ENCODE results near the gene SAMD14. TPM values are rescaled to one million over a fixed set of nuclear protein-coding genes. Genes with fewer than 3 reads are reported as not detected.

SAMD14 gene
- total RNA-seq, 2 experiments from 2014 or later, result 0.59 TPM; not detected in 1

DNA sequence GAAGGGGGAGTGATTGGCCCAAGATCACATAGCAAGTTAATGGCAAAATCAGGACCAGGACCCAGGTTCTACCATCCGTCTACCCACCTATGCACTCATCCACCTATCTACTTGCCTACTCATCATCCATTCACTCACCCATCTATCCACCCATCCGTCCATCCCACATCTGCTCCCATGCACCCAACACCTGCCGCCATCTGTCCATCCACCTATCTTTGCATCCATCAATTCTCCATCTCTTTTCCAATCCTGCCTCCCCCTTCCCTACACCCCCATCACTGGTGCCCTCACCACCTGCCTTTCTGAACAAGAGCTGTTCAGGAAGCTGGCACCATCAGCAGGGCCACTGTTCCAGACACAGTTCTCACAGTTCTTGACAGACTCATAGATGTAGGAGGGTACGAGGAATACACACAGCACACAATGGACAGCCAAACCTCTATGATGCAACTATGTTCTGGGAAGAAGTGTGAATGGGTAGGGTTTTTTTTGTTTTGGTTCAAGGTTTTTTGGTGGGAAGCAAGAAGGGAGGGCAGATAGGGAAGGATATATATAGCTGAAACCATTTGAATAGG is 4.5 kb downstream of the SAMD14 start:
- H3K36me3 ChIP-seq (ENCODE audit: insufficient read depth, low read length), result no peaks in the 10 kb centered on the region
- no TSS peak for BruUV-seq (replicated peaks)
- no peak overlapping the region for H2AFZ ChIP-seq (ENCODE audit: low read length)
- no peaks in the 10 kb centered on the region for H3K9me2 ChIP-seq (ENCODE audit: insufficient read depth, low read length)
- intact Hi-C loops (cut with micrococcal nuclease; ENCODE audit: unreplicated experiment), result no loop called here
- no peaks in the 10 kb centered on the region for H4K20me1 ChIP-seq (ENCODE audit: insufficient read depth, low read length)
- H3K9me3 ChIP-seq (ENCODE audit: low read length), result no peaks in the 10 kb centered on the region
- H3K4me2 ChIP-seq (ENCODE audit: low read length), result no peak overlapping the region
- H3K4me1 ChIP-seq (ENCODE audit: insufficient read depth, low read length, poor library complexity, severe bottlenecking), result peaks cover 11% of the 10 kb centered on the region
- H3K27ac ChIP-seq (ENCODE audit: low read depth, low read length, poor library complexity, severe bottlenecking), result no peak overlapping the region
- ChIA-PET CTCF (ENCODE audit: unreplicated experiment) (no interaction called here), POLR2A (interaction anchor here (0.6 kb wide), 1 partner anchor 11 kb away, joined by 5 read pairs; no protein-coding TSS in a partner anchor)
- DNase-seq (ENCODE audit: low spot score), result no peak
- no peak overlapping the region for H3K4me3 ChIP-seq (ENCODE audit: low read depth, low read length, poor library complexity, severe bottlenecking)
- H3K79me2 ChIP-seq (ENCODE audit: insufficient read depth, low read depth, low read length), result no peaks in the 10 kb centered on the region
- no peak for TF ChIP-seq EZH2phosphoT487 (IDR thresholded peaks at IDR 0.05; ENCODE audit: borderline replicate concordance, low read depth, low read length)
- TF ChIP-seq, protein P1, sequence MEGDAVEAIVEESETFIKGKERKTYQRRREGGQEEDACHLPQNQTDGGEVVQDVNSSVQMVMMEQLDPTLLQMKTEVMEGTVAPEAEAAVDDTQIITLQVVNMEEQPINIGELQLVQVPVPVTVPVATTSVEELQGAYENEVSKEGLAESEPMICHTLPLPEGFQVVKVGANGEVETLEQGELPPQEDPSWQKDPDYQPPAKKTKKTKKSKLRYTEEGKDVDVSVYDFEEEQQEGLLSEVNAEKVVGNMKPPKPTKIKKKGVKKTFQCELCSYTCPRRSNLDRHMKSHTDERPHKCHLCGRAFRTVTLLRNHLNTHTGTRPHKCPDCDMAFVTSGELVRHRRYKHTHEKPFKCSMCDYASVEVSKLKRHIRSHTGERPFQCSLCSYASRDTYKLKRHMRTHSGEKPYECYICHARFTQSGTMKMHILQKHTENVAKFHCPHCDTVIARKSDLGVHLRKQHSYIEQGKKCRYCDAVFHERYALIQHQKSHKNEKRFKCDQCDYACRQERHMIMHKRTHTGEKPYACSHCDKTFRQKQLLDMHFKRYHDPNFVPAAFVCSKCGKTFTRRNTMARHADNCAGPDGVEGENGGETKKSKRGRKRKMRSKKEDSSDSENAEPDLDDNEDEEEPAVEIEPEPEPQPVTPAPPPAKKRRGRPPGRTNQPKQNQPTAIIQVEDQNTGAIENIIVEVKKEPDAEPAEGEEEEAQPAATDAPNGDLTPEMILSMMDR (conservative IDR thresholded peaks at IDR 0.05; ENCODE audit: low read length), result no peak

DNA sequence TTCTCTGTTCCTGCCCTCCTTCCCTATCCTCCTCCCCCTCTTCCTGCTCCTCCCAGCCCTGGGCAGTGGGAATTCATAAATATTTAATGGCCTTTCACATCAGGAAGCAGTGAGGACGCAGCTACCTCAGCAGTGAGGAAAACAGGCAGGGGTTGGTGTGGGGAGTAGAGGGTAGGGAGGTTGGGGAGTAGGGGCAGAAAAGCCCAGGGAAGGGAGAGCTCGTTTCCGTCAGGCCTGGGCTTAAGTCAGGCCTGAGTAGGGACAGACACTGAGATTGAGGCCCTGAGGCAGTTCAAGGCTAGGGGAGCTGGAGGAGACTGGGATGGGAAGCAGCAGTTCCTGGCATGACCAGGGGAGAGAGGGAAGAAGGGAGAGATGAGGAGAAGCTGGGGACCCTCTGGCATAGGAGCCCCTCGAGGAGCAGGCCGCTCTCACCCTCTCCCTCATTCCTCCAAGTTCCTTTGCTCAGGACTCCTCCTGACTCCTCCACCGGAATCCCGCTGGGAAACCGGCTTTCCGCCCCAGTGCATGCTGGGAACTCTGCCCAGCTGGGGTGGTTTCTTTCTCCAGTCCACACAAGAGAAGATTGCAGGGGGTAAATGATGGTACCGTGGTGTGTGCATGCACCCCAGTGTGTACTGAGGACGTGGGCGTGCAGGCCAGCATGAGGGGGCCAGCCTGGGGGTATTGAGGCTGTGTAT is 6.2 kb downstream of the SAMD14 start:
- H3K27ac ChIP-seq (ENCODE audit: low read depth, low read length, poor library complexity, severe bottlenecking), result no peak overlapping the region
- no peaks in the 10 kb centered on the region for H4K20me1 ChIP-seq (ENCODE audit: insufficient read depth, low read length)
- H2AFZ ChIP-seq (ENCODE audit: low read length), result no peak overlapping the region
- no TSS peak for BruUV-seq (replicated peaks)
- H3K9me3 ChIP-seq (ENCODE audit: low read length), result no peaks in the 10 kb centered on the region
- DNase-seq (ENCODE audit: low spot score), result no peak
- H3K79me2 ChIP-seq (ENCODE audit: insufficient read depth, low read depth, low read length), result no peaks in the 10 kb centered on the region
- H3K9me2 ChIP-seq (ENCODE audit: insufficient read depth, low read length), result no peaks in the 10 kb centered on the region
- no peak overlapping the region for H3K4me3 ChIP-seq (ENCODE audit: low read depth, low read length, poor library complexity, severe bottlenecking)
- ChIA-PET CTCF (ENCODE audit: unreplicated experiment) (no interaction called here), POLR2A (no interaction called here)
- TF ChIP-seq EZH2phosphoT487 (IDR thresholded peaks at IDR 0.05; ENCODE audit: borderline replicate concordance, low read depth, low read length), result no peak
- TF ChIP-seq, protein P1 (conservative IDR thresholded peaks at IDR 0.05; ENCODE audit: low read length), result no peak
- no peak overlapping the region for H3K4me2 ChIP-seq (ENCODE audit: low read length)
- H3K4me1 ChIP-seq (ENCODE audit: insufficient read depth, low read length, poor library complexity, severe bottlenecking), result peaks cover 5% of the 10 kb centered on the region
- no peaks in the 10 kb centered on the region for H3K36me3 ChIP-seq (ENCODE audit: insufficient read depth, low read length)
- intact Hi-C loops (cut with micrococcal nuclease; ENCODE audit: unreplicated experiment), result no loop called here

DNA sequence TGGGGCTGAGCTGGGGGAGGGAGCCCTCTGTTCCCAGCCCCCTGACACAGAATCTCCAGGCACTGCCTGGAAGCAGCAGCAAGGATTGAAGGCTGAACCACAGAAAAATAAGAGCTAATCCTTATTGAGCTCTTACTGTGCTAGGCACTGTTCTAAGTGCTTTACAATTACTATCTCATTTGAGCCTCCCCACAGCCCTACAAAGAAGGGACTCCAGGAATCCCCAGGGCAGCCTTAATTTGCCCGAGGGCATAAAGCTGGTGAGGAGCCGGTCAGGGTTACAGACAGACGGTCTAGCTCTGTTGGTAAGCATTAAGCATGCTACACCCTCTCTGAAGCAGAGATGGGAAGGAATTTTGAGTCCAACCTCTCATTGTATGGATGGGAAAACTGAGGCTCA is 7.0 kb downstream of the SAMD14 start:
- no peak for DNase-seq (ENCODE audit: low spot score)
- peaks cover 5% of the 10 kb centered on the region for H3K4me1 ChIP-seq (ENCODE audit: insufficient read depth, low read length, poor library complexity, severe bottlenecking)
- H3K4me2 ChIP-seq (ENCODE audit: low read length), result no peak overlapping the region
- no peak overlapping the region for H2AFZ ChIP-seq (ENCODE audit: low read length)
- TF ChIP-seq, protein P1 (conservative IDR thresholded peaks at IDR 0.05; ENCODE audit: low read length), result no peak
- no peak for TF ChIP-seq EZH2phosphoT487 (IDR thresholded peaks at IDR 0.05; ENCODE audit: borderline replicate concordance, low read depth, low read length)
- H3K4me3 ChIP-seq (ENCODE audit: low read depth, low read length, poor library complexity, severe bottlenecking), result no peak overlapping the region
- no peak overlapping the region for H3K27ac ChIP-seq (ENCODE audit: low read depth, low read length, poor library complexity, severe bottlenecking)
- no peaks in the 10 kb centered on the region for H3K9me3 ChIP-seq (ENCODE audit: low read length)
- intact Hi-C loops (cut with micrococcal nuclease; ENCODE audit: unreplicated experiment), result no loop called here
- no peaks in the 10 kb centered on the region for H3K36me3 ChIP-seq (ENCODE audit: insufficient read depth, low read length)
- ChIA-PET CTCF (ENCODE audit: unreplicated experiment) (no interaction called here), POLR2A (no interaction called here)
- no TSS peak for BruUV-seq (replicated peaks)
- no peaks in the 10 kb centered on the region for H4K20me1 ChIP-seq (ENCODE audit: insufficient read depth, low read length)
- H3K9me2 ChIP-seq (ENCODE audit: insufficient read depth, low read length), result no peaks in the 10 kb centered on the region
- no peaks in the 10 kb centered on the region for H3K79me2 ChIP-seq (ENCODE audit: insufficient read depth, low read depth, low read length)

All from OCI-LY7 (cell line).